Loucy (cell line): ENCODE measurements around the gene HOXB3.
A peak's percentile ranks its signal among the peaks of the same experiment; 100 is the strongest.

ENCODE experiments used
- H2AFZ ChIP-seq: fragments of 200-600 bp; sonication (generic); 2 replicates; pipeline ENCODE4 v1.6.0; 2016; ENCODE audit warnings: antibody characterized with exemption, mild to moderate bottlenecking, low read length, moderate library complexity
- H3F3A ChIP-seq: fragments of 200-600 bp; 2 replicates; pipeline ENCODE4 v1.6.0; 2016; ENCODE audit warnings: antibody characterized with exemption, low read depth, mild to moderate bottlenecking
- H3K27me3 ChIP-seq: fragments of 200-600 bp; sonication (generic); 2 replicates; pipeline ENCODE4 v1.6.1; 2014; ENCODE audit warnings: low read length, mild to moderate bottlenecking; ENCODE audit not compliant: insufficient read depth, poor library complexity, severe bottlenecking
- H3K36me3 ChIP-seq: fragments of 200-600 bp; sonication (generic); 2 replicates; pipeline ENCODE4 v1.6.1; 2016; ENCODE audit warnings: low read length; ENCODE audit not compliant: insufficient read depth
- H3K4me1 ChIP-seq: fragments of 200-600 bp; sonication (generic); 2 replicates; pipeline ENCODE4 v1.5.1; 2014; ENCODE audit warnings: low read length, mild to moderate bottlenecking; ENCODE audit not compliant: insufficient read depth, poor library complexity, severe bottlenecking
- H3K4me2 ChIP-seq: fragments of 200-600 bp; sonication (generic); 2 replicates; pipeline ENCODE4 v1.6.0; 2014; ENCODE audit warnings: antibody characterized with exemption, low read length, low read depth, mild to moderate bottlenecking; ENCODE audit not compliant: poor library complexity, severe bottlenecking
- H3K4me3 ChIP-seq: fragments of 200-600 bp; sonication (generic); 2 replicates; pipeline ENCODE4 v1.5.1; 2014; ENCODE audit warnings: low read length, mild to moderate bottlenecking, mixed read lengths; ENCODE audit not compliant: poor library complexity, severe bottlenecking
- H3K79me2 ChIP-seq: fragments of 200-600 bp; sonication (generic); 2 replicates; pipeline ENCODE4 v1.6.1; 2014; ENCODE audit warnings: low read length; ENCODE audit not compliant: insufficient read depth
- H3K9ac ChIP-seq: fragments of 200-600 bp; sonication (generic); 2 replicates; pipeline ENCODE4 v1.6.0; 2014; ENCODE audit warnings: mild to moderate bottlenecking, low read depth, low read length, moderate library complexity; ENCODE audit not compliant: poor library complexity, severe bottlenecking
- H3K9me2 ChIP-seq: fragments of 200-600 bp; sonication (generic); replicated peaks from 2 replicates; pipeline ENCODE4 v1.6.1; 2016; ENCODE audit warnings: low read depth, low read length, mixed read lengths
- H3K9me3 ChIP-seq: fragments of 200-600 bp; sonication (generic); 2 replicates; pipeline ENCODE4 v1.6.1; 2014; ENCODE audit warnings: mild to moderate bottlenecking, antibody characterized with exemption, low read length, low read depth; ENCODE audit not compliant: insufficient read depth
- H4K20me1 ChIP-seq: fragments of 200-600 bp; sonication (generic); 2 replicates; pipeline ENCODE4 v1.6.0; 2014; ENCODE audit warnings: antibody characterized with exemption, low read length, mild to moderate bottlenecking; ENCODE audit not compliant: insufficient read depth, poor library complexity, severe bottlenecking
- EZH2phosphoT487 ChIP-seq: fragments of 200-600 bp; IDR thresholded peaks from 2 replicates; pipeline ENCODE4 v1.6.1; 2018; ENCODE audit warnings: antibody characterized with exemption, mild to moderate bottlenecking, moderate library complexity, borderline replicate concordance
- TF ChIP-seq, protein P1 (sequence below): fragments of 200-600 bp; sonication (generic); conservative IDR thresholded peaks from 2 replicates; pipeline ENCODE4 v1.5.1; 2014; ENCODE audit warnings: mild to moderate bottlenecking, antibody characterized with exemption, low read length

The HOXB3 gene

DNA sequence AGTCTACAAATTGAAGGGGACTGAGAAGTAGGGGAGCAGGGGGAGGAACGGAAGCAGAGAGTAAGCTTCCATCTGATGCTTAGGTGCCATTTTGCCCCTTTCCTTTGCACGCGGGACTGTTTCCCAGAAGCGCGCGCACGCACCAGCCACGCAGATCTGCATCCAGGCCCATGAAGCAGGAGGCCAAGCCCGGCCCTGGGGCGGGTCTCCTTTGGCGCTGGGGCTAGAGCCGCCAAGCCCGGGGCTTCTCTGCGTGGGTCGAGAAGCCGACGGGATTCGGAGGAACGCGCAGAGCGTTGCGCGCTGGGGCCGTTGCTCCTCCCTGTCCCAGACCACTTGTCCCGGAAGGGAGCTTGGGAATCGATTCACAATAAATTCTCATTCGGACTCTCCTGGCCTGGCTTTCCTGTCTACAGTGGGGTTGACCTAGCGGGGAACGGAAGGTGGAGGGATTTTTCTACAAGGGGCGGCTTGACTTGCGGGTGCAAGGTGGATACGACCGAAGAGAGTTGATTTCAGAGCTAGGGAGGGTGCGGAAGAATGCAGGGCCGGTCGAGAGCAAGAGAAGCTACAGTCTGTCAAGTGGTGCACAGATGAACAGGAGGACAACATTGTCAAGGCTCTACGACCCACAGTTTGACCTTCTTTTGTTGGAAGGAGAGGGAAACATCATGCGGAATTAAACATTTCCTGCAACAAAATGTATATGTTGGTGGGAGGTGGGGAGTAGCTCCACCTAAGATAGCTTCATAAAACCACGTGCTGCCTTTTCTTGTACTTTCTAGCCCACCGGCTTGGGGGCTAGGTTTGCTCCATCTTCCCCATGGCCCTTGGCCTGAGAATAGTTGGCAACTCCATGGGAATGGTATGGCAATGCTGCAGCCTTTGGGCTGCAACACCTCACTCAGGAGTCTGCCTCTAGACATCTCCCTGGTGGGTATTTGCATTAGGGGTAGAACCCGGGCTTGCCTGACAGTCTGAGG is 31.7 kb upstream of the HOXB3 start:
- peak overlapping the region; percentile 98 for H3K4me2 ChIP-seq
- H3K9me3 ChIP-seq = no peaks in the 10 kb centered on the region
- 0 out of 2 replicates have a peak, but pooled peaks cover 4% of the 10 kb centered on the region for H3F3A ChIP-seq
- H3K9ac ChIP-seq = peak overlapping the region; percentile 100
- H2AFZ ChIP-seq = no peak overlapping the region
- H3K4me1 ChIP-seq = peaks cover 47% of the 10 kb centered on the region
- no peak for TF ChIP-seq EZH2phosphoT487
- TF ChIP-seq, protein P1, sequence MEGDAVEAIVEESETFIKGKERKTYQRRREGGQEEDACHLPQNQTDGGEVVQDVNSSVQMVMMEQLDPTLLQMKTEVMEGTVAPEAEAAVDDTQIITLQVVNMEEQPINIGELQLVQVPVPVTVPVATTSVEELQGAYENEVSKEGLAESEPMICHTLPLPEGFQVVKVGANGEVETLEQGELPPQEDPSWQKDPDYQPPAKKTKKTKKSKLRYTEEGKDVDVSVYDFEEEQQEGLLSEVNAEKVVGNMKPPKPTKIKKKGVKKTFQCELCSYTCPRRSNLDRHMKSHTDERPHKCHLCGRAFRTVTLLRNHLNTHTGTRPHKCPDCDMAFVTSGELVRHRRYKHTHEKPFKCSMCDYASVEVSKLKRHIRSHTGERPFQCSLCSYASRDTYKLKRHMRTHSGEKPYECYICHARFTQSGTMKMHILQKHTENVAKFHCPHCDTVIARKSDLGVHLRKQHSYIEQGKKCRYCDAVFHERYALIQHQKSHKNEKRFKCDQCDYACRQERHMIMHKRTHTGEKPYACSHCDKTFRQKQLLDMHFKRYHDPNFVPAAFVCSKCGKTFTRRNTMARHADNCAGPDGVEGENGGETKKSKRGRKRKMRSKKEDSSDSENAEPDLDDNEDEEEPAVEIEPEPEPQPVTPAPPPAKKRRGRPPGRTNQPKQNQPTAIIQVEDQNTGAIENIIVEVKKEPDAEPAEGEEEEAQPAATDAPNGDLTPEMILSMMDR = no peak
- peaks cover 39% of the 10 kb centered on the region for H3K27me3 ChIP-seq
- no peaks in the 10 kb centered on the region for H3K9me2 ChIP-seq
- H3K36me3 ChIP-seq = peaks cover 8% of the 10 kb centered on the region; the same call in 1 of the 2 replicates
- H3K4me3 ChIP-seq = peak overlapping the region; percentile 89
- peaks cover 24% of the 10 kb centered on the region for H4K20me1 ChIP-seq
- peaks cover 96% of the 10 kb centered on the region for H3K79me2 ChIP-seq

DNA sequence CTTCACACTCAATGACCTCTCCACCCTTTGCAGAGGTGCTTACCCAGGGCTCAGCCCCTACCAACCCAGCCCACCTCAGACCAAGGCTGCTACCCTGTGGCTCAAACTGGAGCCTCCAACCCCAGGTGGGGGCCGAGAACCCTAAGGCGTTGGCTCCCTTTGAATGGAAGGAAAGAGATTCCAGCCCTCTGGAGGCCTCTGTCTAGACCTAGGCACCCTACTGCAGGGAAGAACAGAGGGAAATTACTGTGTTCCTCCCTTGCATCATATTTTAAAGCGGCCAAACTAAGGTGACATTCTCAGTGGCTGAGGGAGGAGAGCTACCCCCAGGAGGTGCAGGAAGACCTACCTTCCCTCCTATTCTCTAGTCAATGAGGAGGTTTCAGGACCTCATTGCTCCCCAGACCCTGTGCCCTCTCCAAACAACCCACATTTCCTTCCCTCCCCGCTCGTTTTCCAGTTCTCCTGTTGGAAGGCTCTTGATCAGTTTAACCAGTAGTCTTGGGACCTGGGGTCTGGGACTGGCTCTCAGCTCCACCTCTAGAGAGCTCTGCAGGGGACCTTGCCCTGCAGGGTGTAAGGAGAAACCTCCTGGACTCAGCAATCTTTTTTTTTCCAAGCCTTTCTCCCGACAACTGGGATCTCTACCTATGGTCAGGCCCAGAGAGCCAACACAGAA is 30.6 kb upstream of the HOXB3 start:
- Histone ChIP-seq H3K4me2 (peak overlapping the region; percentile 98), H4K20me1 (peaks cover 21% of the 10 kb centered on the region), H3K79me2 (peaks cover 97% of the 10 kb centered on the region), H3K4me1 (peaks cover 55% of the 10 kb centered on the region), H3K9me2 (no peaks in the 10 kb centered on the region), H3K9ac (peak overlapping the region; percentile 100), H2AFZ (no peak overlapping the region), H3K36me3 (peaks cover 8% of the 10 kb centered on the region; the same call in 1 of the 2 replicates), H3K4me3 (peak overlapping the region; percentile 89), H3K27me3 (peaks cover 34% of the 10 kb centered on the region), H3K9me3 (no peaks in the 10 kb centered on the region), H3F3A (peaks cover 8% of the 10 kb centered on the region; the same call in 1 of the 2 replicates)
- no peak for TF ChIP-seq EZH2phosphoT487
- TF ChIP-seq, protein P1 = no peak

DNA sequence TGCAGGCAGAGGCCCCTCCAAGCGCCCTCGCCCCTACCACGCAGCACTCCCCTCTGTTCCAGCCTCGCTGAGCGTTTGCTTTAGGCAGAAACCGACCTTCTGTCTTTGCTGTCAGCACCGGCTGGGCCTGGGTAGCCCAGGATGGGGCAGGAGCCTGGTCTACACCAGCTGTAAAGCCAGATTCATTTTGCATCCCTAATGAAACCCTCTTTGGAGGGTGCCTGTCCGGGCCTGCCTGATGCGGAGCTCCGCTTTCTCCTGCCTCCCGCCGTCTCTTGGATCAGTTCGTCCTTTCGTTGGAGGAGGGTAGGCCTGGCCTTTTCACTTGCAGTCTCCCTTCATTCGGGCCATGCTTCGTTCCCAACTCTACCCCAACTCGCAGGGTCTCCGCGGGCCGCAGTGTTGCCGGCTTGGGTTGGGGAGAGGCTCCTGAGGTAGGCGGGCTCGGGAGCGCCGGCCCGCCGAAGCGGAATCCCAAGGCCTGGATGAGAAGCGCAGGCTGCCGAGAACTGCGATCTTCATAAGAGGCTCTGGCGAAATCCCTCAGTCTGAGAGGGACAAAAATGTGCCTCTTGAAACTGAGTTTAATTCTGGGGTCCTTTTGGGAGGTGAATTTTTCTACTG is 29.9 kb upstream of the HOXB3 start:
- Histone ChIP-seq H3K9me3 (no peaks in the 10 kb centered on the region), H3K79me2 (peaks cover 97% of the 10 kb centered on the region), H3K36me3 (peaks cover 8% of the 10 kb centered on the region; the same call in 1 of the 2 replicates)

More for the DNA sequence above, 29.9 kb upstream of the HOXB3 start:
- peaks cover 8% of the 10 kb centered on the region; the same call in 1 of the 2 replicates for H3F3A ChIP-seq
- peak overlapping the region; percentile 98 for H3K4me2 ChIP-seq
- no peak for TF ChIP-seq EZH2phosphoT487
- TF ChIP-seq, protein P1 = no peak
- H3K27me3 ChIP-seq = peaks cover 27% of the 10 kb centered on the region
- peaks cover 59% of the 10 kb centered on the region for H3K4me1 ChIP-seq
- peak overlapping the region; percentile 100 for H3K9ac ChIP-seq
- peak overlapping the region; percentile 89 for H3K4me3 ChIP-seq
- no peak overlapping the region for H2AFZ ChIP-seq
- H3K9me2 ChIP-seq = no peaks in the 10 kb centered on the region
- H4K20me1 ChIP-seq = peaks cover 17% of the 10 kb centered on the region
